IPS-11a (cell line): ENCODE measurements around the gene RNF222.

Experiments used
- H3K4me3 ChIP-seq: one replicate; pipeline ENCODE4 v1.5.1; 2013; ENCODE audit warnings: low read depth, low read length, control low read depth

The RNF222 gene

GRCh38 chr17:8397636-8398035 lies at the start of gene RNF222:
Gene RNF222 (minus strand): TSS chr17:8397827. CDS start chr17:8393461, 4,366 bp downstream.
- H3K4me3 ChIP-seq = no peak within 1 kb of the TSS

- no peak overlapping the region for H3K4me3 ChIP-seq
These were observed 47.9 kb upstream of the RNF222 start for GRCh38 chr17:8445536-8445935.

GRCh38 chr17:8444494-8444893 lies 46.9 kb upstream of the RNF222 start:
- no peak overlapping the region for H3K4me3 ChIP-seq

GRCh38 chr17:8443756-8444155 lies 46.1 kb upstream of the RNF222 start:
- no peak overlapping the region for H3K4me3 ChIP-seq

- no peak overlapping the region for H3K4me3 ChIP-seq
These were observed 44.7 kb upstream of the RNF222 start for GRCh38 chr17:8442310-8442709.

GRCh38 chr17:8441690-8442089 lies 44.1 kb upstream of the RNF222 start:
- H3K4me3 ChIP-seq = no peak overlapping the region

- no peak overlapping the region for H3K4me3 ChIP-seq
These were observed 42.1 kb upstream of the RNF222 start for GRCh38 chr17:8439681-8440080.

GRCh38 chr17:8438441-8438840 lies 40.8 kb upstream of the RNF222 start:
- H3K4me3 ChIP-seq = no peak overlapping the region

GRCh38 chr17:8436844-8437171 lies 39.2 kb upstream of the RNF222 start:
- H3K4me3 ChIP-seq = peak overlapping the region; percentile 89

GRCh38 chr17:8436169-8436843 lies 38.7 kb upstream of the RNF222 start:
- peak overlapping the region; percentile 89 for H3K4me3 ChIP-seq

GRCh38 chr17:8435245-8436168 lies 37.9 kb upstream of the RNF222 start, which contains the start of gene NDEL1:
Gene NDEL1 (plus strand): TSS chr17:8435884. CDS start chr17:8444272, 8,388 bp downstream.
- H3K4me3 ChIP-seq = peak within 1 kb of the TSS; percentile 89

- H3K4me3 ChIP-seq = no peak overlapping the region
These were observed 33.3 kb upstream of the RNF222 start for GRCh38 chr17:8430966-8431365.

- H3K4me3 ChIP-seq = no peak overlapping the region
These were observed 29.2 kb upstream of the RNF222 start for GRCh38 chr17:8426802-8427201.

- H3K4me3 ChIP-seq = no peak overlapping the region
These were observed 28.6 kb upstream of the RNF222 start for GRCh38 chr17:8426094-8426720.

GRCh38 chr17:8421571-8421970 lies 23.9 kb upstream of the RNF222 start:
- H3K4me3 ChIP-seq = no peak overlapping the region

- H3K4me3 ChIP-seq = no peak overlapping the region
These were observed 22.7 kb upstream of the RNF222 start for GRCh38 chr17:8420041-8420934.

- H3K4me3 ChIP-seq = no peak overlapping the region
These were observed 21.7 kb upstream of the RNF222 start for GRCh38 chr17:8419305-8419704.

GRCh38 chr17:8418471-8418870 lies 20.8 kb upstream of the RNF222 start:
- H3K4me3 ChIP-seq = no peak overlapping the region

- no peak overlapping the region for H3K4me3 ChIP-seq
These were observed 20.2 kb upstream of the RNF222 start for GRCh38 chr17:8417806-8418205.

- no peak overlapping the region for H3K4me3 ChIP-seq
These were observed 16.3 kb upstream of the RNF222 start for GRCh38 chr17:8413938-8414337.

GRCh38 chr17:8413328-8413727 lies 15.7 kb upstream of the RNF222 start:
- H3K4me3 ChIP-seq = no peak overlapping the region
